K562 (cell line): ENCODE measurements around the gene CACNA2D3. TPM values are rescaled to one million over a fixed set of nuclear protein-coding genes. Genes with fewer than 3 reads are reported as not detected.
A peak's percentile ranks its signal among the peaks of the same experiment; 100 is the strongest.

Experiments
- FOSL1 ChIP-seq: fragments of 200-800 bp; sonication (Bioruptor generic); conservative IDR thresholded peaks from 2 replicates; pipeline ENCODE4 v1.6.1; 2016; ENCODE audit warnings: missing genetic modification characterization, missing compliant biosample characterization
- JUN ChIP-seq, 2 experiments: sonication (generic) in 1 of 2; formaldehyde crosslinking in 1 of 2; IDR thresholded peaks; 2 replicates each; pipeline versions ENCODE4 v1.6.1 to v1.8.0; 2012 to 2022; ENCODE audit warnings: borderline replicate concordance in 2 of 2, mild to moderate bottlenecking in 2 of 2, improper control_type of control experiment in 1 of 2, low read depth in 1 of 2, low read length in 1 of 2, missing genetic modification reagents in 1 of 2
- JUND ChIP-seq, 2 experiments: IDR thresholded peaks; 2 replicates in 1 of 2; 3 replicates in 1 of 2; pipeline ENCODE4 v1.6.1; 2011; ENCODE audit warnings: borderline replicate concordance in 2 of 2, low read depth in 2 of 2, low read length in 2 of 2, improper control_type of control experiment in 1 of 2, missing biosample characterization in 1 of 2, missing genetic modification characterization in 1 of 2, missing genetic modification reagents in 1 of 2
- NEUROD1 ChIP-seq: fragments of 150-350 bp; IDR thresholded peaks from 2 replicates; pipeline ENCODE4 v1.6.1; 2014; ENCODE audit warnings: borderline replicate concordance, low read length, low read depth; ENCODE audit not compliant: partially characterized antibody
- NFIC ChIP-seq: fragments of 450-650 bp; IDR thresholded peaks from 2 replicates; pipeline ENCODE4 v1.6.1; 2017; ENCODE audit warnings: mild to moderate bottlenecking, inconsistent platforms
- NR2C1 ChIP-seq, 2 experiments: fragments of 450-650 bp; IDR thresholded peaks; 2 replicates each; pipeline ENCODE4 v1.6.1; 2017; ENCODE audit warnings: mild to moderate bottlenecking in 2 of 2, antibody characterized with exemption in 1 of 2, inconsistent platforms in 1 of 2, missing compliant biosample characterization in 1 of 2, missing genetic modification characterization in 1 of 2
- PRDM10 ChIP-seq: fragments of 450-650 bp; IDR thresholded peaks from 2 replicates; pipeline ENCODE4 v1.6.1; 2018; ENCODE audit not compliant: partially characterized antibody
- REST ChIP-seq, 2 experiments: fragments of 450-650 bp; formaldehyde crosslinking in 1 of 2; IDR thresholded peaks; 2 replicates each; pipeline versions ENCODE4 v1.4.0 to v1.6.1; 2014 to 2020; ENCODE audit warnings: mild to moderate bottlenecking in 2 of 2, borderline replicate concordance in 1 of 2, low read depth in 1 of 2
- ZNF124 ChIP-seq: sonication (generic); formaldehyde crosslinking; IDR thresholded peaks from 2 replicates; pipeline ENCODE4 v1.8.1; 2022; ENCODE audit warnings: missing genetic modification reagents
- polyA plus RNA-seq, 8 experiments: library from polyadenylated mRNA; depleted of rRNA in 4 of 8; stranded (reverse) in 5 of 8; unstranded in 3 of 8; fragments of >200 nt; fragmentation: Nextera tagmentation in 2 of 8; fragmentation: Illumina TruSeq in 1 of 8; extraction: Ambion mirVana in 2 of 8; extraction: Trizol in 1 of 8; gene quantifications; 2 replicates each; pipeline versions ENCODE4 v1.2.1 to v1.2.3, GENCODE V29; 2011 to 2014; ENCODE audit warnings: inconsistent platforms in 1 of 8, missing spikeins in 1 of 8
- total RNA-seq, 7 experiments: library from RNA; depleted of rRNA in 6 of 7; stranded (reverse); fragments of >200 nt in 6 of 7; fragmentation: Illumina TruSeq in 2 of 7; extraction: Trizol in 2 of 7; gene quantifications; 2 replicates each; pipeline versions ENCODE4 v1.2.1 to v1.2.3, GENCODE V29; 2011 to 2021; ENCODE audit warnings: low replicate concordance in 1 of 7

The CACNA2D3 gene
- total and polyA plus RNA-seq, 9 of the 15 experiments (the other 6 are each of a cell fraction or from before 2014, with no cell fraction given): 0.01 TPM; not detected in 8

- peak; percentile 88 for TF ChIP-seq PRDM10
- TF ChIP-seq FOSL1 (tag): peak; percentile 80
- peak; percentile 63 for TF ChIP-seq REST (IDR thresholded peaks at IDR 0.05; ENCODE audit: borderline replicate concordance)
- no peak for TF ChIP-seq REST (CRISPR knock-in tag; IDR thresholded peaks at IDR 0.05; ENCODE audit: low read depth)
- TF ChIP-seq ZNF124: no peak
- no peak for TF ChIP-seq NEUROD1
- TF ChIP-seq NR2C1 (IDR thresholded peaks at IDR 0.05): no peak
- TF ChIP-seq NR2C1 (tag; IDR thresholded peaks at IDR 0.05): no peak
- TF ChIP-seq JUND (IDR thresholded peaks at IDR 0.05; ENCODE audit: borderline replicate concordance, low read depth, low read length): peak; percentile 94
- peak; percentile 91; the same call in 2 of the 3 replicates for TF ChIP-seq JUND (tag; IDR thresholded peaks at IDR 0.05; ENCODE audit: borderline replicate concordance, low read depth, low read length)
- TF ChIP-seq NFIC: peak; percentile 51; the same call in 1 of the 2 replicates
- peak; percentile 67 for TF ChIP-seq JUN (IDR thresholded peaks at IDR 0.05; ENCODE audit: borderline replicate concordance, low read depth, low read length)
- no peak for TF ChIP-seq JUN (CRISPR knock-in tag; IDR thresholded peaks at IDR 0.05; ENCODE audit: borderline replicate concordance)
Observed at GRCh38 chr3:54891540-54891897, 769.2 kb downstream of the CACNA2D3 start (continued).
